ENCODE results near the gene CIPC.
A peak's percentile ranks its signal among the peaks of the same experiment; 100 is the strongest.

The CIPC gene

GRCh38 chr14:77133720-77134338 is 35.8 kb downstream of the CIPC start:
- Mint-ChIP-seq H3K27me3 (ENCODE audit: low read depth, poor library complexity) (peaks cover 76% of the 10 kb centered on the region), H3K4me1 (no peaks in the 10 kb centered on the region), H3K9me3 (no peaks in the 10 kb centered on the region), H3K4me3 (no peak overlapping the region), H3K27ac (no peak overlapping the region), H3K36me3 (ENCODE audit: low read depth) (no peaks in the 10 kb centered on the region)
- peak; percentile 91 for DNase-seq
- TF ChIP-seq CTCF (IDR thresholded peaks at IDR 0.05) = no peak

- H3K36me3 Mint-ChIP-seq (ENCODE audit: low read depth) = no peaks in the 10 kb centered on the region
- H3K27ac Mint-ChIP-seq = no peak overlapping the region
Measured at GRCh38 chr14:77139022-77139421, 41.0 kb downstream of the CIPC start.

GRCh38 chr14:77139540-77140358 is 41.7 kb downstream of the CIPC start:
- peak overlapping the region; percentile 73 for H3K4me3 Mint-ChIP-seq
- no peaks in the 10 kb centered on the region for H3K9me3 Mint-ChIP-seq
- peak; percentile 73 for TF ChIP-seq CTCF (IDR thresholded peaks at IDR 0.05)
- DNase-seq = peak; percentile 84
- no peak overlapping the region for H3K27ac Mint-ChIP-seq
- no peaks in the 10 kb centered on the region for H3K36me3 Mint-ChIP-seq (ENCODE audit: low read depth)
- peaks cover 87% of the 10 kb centered on the region for H3K27me3 Mint-ChIP-seq (ENCODE audit: low read depth, poor library complexity)
- H3K4me1 Mint-ChIP-seq = peaks cover 19% of the 10 kb centered on the region

More at GRCh38 chr14:77139022-77139421, 41.0 kb downstream of the CIPC start:
- H3K27me3 Mint-ChIP-seq (ENCODE audit: low read depth, poor library complexity) = peaks cover 87% of the 10 kb centered on the region
- no peaks in the 10 kb centered on the region for H3K9me3 Mint-ChIP-seq
- peaks cover 19% of the 10 kb centered on the region for H3K4me1 Mint-ChIP-seq
- TF ChIP-seq CTCF (IDR thresholded peaks at IDR 0.05) = no peak
- DNase-seq = no peak
- H3K4me3 Mint-ChIP-seq = peak overlapping the region; percentile 73

GRCh38 chr14:77140359-77141213 is 42.5 kb downstream of the CIPC start:
- Mint-ChIP-seq H3K27me3 (ENCODE audit: low read depth, poor library complexity) (peaks cover 89% of the 10 kb centered on the region), H3K4me1 (peaks cover 22% of the 10 kb centered on the region), H3K9me3 (no peaks in the 10 kb centered on the region), H3K27ac (no peak overlapping the region), H3K4me3 (peak overlapping the region; percentile 73), H3K36me3 (ENCODE audit: low read depth) (no peaks in the 10 kb centered on the region)
- no peak for TF ChIP-seq CTCF (IDR thresholded peaks at IDR 0.05)
- DNase-seq = no peak

- H3K36me3 Mint-ChIP-seq (ENCODE audit: low read depth) = no peaks in the 10 kb centered on the region
- H3K4me3 Mint-ChIP-seq = peak within 1 kb of the TSS; percentile 85
- H3K27ac Mint-ChIP-seq = no peak within 1 kb of the TSS
- DNase-seq = peak; percentile 88
- peak; percentile 71 for TF ChIP-seq CTCF (IDR thresholded peaks at IDR 0.05)
- no peaks in the 10 kb centered on the region for H3K9me3 Mint-ChIP-seq
- H3K4me1 Mint-ChIP-seq = peaks cover 30% of the 10 kb centered on the region
- H3K27me3 Mint-ChIP-seq (ENCODE audit: low read depth, poor library complexity) = peaks cover 93% of the 10 kb centered on the region
Measured at GRCh38 chr14:77141214-77142004, 43.4 kb downstream of the CIPC start, which contains the start of gene ZDHHC22. Gene ZDHHC22 (minus strand): TSS chr14:77141791. CDS start chr14:77139738, 2,053 bp downstream.
